NB4 (cell line): Measurements from ENCODE around the gene CLEC16A.

Experiments used
- DNase-seq: peaks from one replicate; pipeline ENCODE4 v3.0.0; 2010; ENCODE audit warnings: low read depth
- H3K4me3 ChIP-seq: one replicate; pipeline ENCODE4 v1.5.1; 2011; ENCODE audit warnings: mild to moderate bottlenecking, low read depth, low read length, moderate library complexity
- MYC ChIP-seq: IDR thresholded peaks from 2 replicates; pipeline ENCODE4 v1.6.1; 2011; ENCODE audit warnings: low read depth, low read length
- POLR2A ChIP-seq: IDR thresholded peaks from 2 replicates; pipeline ENCODE4 v1.6.1; 2011; ENCODE audit warnings: mild to moderate bottlenecking; ENCODE audit not compliant: insufficient read length; ENCODE audit errors: extremely low read depth
- TF ChIP-seq, protein P1 (sequence below): IDR thresholded peaks from one replicate; pipeline ENCODE4 v1.5.1; 2012; ENCODE audit warnings: low read depth, low read length
- TF ChIP-seq, protein P2 (sequence below): IDR thresholded peaks from 2 replicates; pipeline ENCODE4 v1.6.1; 2011; ENCODE audit warnings: low read depth, low read length

Gene CLEC16A

DNA sequence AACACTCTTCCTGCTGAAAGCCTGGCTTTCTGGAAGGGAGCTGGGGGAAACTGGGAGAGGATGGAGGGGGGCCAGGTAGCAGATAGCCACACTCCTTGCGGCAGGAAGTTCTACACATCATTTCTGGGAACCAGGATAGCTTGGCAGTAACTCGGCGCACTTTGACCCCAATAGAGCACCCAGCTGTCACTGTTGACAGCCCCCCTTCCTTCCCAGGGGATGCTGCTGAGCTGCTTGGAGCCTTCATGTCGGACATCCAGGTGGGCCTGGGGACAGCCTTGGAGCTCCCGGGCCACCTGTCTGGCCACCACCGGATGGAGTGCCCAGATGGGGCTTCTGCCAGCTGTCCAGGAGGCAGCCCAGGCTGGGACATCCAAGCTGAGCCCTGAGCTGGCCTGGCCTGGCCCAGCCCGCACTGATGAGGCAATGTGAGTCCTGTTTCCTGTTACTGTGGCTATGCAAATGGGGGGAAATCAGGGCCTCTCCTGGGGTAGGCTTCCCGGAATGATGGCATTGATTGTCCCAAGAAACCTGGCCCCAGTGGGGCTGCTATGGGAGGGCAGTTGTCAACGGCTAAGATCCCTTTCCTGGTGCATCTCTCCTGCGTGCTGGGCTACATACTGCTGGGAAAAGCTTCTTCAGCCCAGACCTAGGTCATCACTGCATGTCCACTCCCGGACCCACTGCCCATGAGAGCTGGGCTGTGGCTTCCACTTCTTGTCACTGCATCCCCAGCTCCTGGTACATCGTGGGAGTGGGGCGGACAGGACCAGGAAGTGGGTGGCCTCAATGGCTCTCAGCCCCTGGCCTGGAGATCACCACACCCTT, 261.6 kb downstream of the CLEC16A start:
- DNase-seq = peak; percentile 52

DNA sequence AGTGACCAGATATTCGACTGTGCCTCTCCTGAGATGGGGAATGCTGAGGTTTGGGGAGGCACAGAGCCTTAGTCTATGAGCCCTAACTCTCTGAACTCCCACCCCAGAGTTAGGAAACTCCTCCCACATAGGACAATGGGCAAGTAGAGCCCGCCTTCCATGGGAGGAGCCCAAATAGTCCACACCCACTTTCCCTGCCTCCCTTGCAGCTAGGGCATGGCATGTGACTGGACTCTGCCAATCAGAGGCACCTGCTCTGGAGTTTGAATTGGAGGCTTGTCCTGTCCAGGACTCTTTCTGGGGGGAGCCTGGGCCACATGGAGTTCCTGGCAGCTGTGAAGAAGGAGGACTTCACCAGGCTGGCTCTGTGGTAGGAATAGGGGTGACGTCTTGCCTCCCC, 263.3 kb downstream of the CLEC16A start:
- H3K4me3 ChIP-seq = no peak overlapping the region
- TF ChIP-seq MYC = no peak
- TF ChIP-seq, protein P1, sequence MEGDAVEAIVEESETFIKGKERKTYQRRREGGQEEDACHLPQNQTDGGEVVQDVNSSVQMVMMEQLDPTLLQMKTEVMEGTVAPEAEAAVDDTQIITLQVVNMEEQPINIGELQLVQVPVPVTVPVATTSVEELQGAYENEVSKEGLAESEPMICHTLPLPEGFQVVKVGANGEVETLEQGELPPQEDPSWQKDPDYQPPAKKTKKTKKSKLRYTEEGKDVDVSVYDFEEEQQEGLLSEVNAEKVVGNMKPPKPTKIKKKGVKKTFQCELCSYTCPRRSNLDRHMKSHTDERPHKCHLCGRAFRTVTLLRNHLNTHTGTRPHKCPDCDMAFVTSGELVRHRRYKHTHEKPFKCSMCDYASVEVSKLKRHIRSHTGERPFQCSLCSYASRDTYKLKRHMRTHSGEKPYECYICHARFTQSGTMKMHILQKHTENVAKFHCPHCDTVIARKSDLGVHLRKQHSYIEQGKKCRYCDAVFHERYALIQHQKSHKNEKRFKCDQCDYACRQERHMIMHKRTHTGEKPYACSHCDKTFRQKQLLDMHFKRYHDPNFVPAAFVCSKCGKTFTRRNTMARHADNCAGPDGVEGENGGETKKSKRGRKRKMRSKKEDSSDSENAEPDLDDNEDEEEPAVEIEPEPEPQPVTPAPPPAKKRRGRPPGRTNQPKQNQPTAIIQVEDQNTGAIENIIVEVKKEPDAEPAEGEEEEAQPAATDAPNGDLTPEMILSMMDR = no peak
- TF ChIP-seq, protein P2, sequence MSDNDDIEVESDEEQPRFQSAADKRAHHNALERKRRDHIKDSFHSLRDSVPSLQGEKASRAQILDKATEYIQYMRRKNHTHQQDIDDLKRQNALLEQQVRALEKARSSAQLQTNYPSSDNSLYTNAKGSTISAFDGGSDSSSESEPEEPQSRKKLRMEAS = no peak
- TF ChIP-seq POLR2A = no peak
- no peak for DNase-seq

More for the DNA sequence above, 261.6 kb downstream of the CLEC16A start:
- no peak overlapping the region for H3K4me3 ChIP-seq
- TF ChIP-seq, protein P1 = no peak
- TF ChIP-seq, protein P2 = no peak
- no peak for TF ChIP-seq MYC
- no peak for TF ChIP-seq POLR2A

DNA sequence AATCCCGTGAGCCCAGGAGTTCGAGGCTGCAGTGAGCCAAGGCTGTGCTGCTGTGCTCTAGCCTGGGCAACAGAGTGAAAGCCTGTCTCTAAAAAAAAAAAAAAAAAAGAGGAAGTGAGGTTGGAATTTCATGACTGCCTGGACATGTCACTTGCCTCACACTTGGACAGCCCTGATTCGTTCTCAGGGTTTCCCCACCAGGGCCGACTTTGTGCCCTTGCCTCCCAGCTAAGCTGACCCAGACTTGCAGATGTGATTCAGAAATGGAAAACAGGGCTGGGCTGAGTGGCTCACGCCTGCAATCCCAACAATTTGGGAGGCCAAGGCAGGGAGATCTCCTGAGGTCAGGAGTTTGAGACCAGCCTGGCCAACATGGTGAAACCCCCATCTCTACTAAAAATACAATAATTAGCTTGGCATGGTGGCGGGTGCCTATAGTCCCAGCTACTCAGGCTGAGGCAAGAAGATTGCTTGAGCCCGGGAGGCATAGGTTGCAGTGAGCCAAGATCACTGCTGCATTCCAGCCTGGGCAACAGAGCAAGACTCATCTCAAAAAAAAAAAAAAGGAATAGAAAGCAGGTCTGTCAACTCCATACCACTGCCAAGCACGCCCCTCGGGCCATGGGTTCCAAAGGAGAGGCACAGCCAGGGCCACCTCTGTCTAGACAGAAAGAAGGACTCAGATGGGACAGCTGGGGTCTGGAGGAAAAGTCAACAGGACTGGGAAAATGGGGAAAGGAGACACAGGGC, 264.7 kb downstream of the CLEC16A start:
- no peak overlapping the region for H3K4me3 ChIP-seq
- DNase-seq = peak; percentile 77
- TF ChIP-seq, protein P2 = no peak
- TF ChIP-seq, protein P1 = no peak
- no peak for TF ChIP-seq MYC
- no peak for TF ChIP-seq POLR2A

DNA sequence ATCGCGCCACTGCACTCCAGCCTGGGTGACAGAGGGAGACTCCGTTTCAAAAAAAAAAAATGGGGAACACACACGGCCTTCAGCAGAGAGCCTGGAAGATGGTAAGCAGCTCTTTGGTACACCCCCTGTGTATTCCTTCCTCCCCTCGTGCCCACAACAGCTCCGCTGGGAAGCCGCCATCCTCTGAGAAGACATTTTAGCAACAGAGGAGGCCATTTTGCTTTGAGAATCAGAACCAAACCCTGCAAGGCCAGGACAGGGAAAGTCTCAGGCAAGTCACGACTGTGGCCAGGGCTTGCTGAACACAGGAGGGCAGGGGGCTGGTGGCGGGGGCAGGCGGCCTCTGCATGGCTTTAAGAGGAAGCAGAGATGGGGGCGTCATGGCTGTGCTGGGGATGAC, 265.9 kb downstream of the CLEC16A start:
- peak; percentile 28 for DNase-seq
- H3K4me3 ChIP-seq = no peak overlapping the region
- TF ChIP-seq POLR2A = no peak
- TF ChIP-seq MYC = no peak
- TF ChIP-seq, protein P1 = no peak
- TF ChIP-seq, protein P2 = no peak

DNA sequence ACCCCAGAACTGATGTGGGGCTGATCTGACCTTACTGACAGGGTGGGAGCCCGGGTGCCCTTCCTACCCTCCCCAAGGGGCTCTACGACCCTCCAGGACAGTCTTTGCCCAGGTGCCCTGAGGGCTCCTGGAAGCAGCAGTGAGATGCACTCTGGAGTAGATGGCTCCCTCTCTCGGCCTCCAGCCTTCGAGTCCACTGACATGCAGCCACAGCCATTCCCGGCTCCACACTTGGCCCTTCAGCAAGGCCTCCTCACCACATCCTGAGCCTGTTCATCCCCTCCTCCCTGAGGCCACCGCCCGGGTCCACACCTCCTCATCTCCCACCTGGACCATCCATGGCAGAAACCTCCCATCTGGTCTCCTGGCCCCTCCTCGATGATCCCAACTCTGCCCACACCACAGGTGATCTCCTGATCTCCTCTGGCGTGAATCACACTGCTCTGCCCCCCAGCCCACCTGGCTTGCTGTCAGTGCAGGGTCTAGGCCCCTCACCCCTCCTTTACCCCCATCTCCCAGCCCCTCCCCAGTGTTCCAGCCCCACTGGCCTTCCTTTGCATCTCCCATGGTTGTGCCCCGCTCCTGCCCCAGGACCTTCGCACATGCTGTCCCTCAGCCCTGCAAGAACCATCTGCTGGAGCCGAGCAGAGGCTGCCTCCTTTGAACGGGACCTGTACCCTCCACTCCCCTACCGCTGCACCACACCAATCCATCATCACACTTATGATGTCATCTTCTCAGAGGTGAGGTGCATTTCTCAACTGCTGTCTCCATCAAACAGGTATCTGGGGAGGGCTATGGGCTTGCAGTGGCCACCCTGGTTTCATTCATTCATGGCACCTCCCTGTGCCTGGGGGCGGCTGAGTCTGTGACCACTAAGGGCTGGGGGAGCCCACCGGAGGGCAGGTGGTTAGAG, 267.0 kb downstream of the CLEC16A start:
- no peak for DNase-seq
- no peak overlapping the region for H3K4me3 ChIP-seq
- TF ChIP-seq POLR2A (no peak), MYC (no peak)
- TF ChIP-seq, protein P2 = no peak
- TF ChIP-seq, protein P1 = no peak
